ENCODE results near the gene MAP2K5.

The MAP2K5 gene

DNA sequence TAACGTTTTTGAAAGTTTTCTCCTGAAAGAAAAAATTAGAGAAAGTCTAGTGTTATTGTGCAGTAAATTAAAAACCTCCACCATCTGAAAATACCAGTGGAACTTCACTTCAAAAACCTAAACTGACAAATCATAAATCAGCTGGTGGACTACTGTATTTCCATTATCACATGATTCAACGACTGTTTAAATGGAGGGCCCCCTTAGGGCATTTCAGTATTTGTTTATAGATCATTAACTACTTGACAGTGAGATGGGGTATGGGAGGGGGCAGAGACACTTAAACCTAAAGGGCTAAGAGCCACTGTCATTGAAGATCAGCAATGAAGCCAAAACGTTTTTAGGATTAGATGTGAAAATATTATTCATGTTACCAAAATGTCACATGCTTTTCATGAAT, 30.4 kb upstream of the MAP2K5 start:
- in situ Hi-C loops (cut with MboI; ENCODE audit: low pct_unique_long_range_greater_than_20kb, low sequenced_read_pairs, unreplicated experiment) = no loop called here
- no peak for DNase-seq (ENCODE audit: low spot score)
- TF ChIP-seq, protein P1, sequence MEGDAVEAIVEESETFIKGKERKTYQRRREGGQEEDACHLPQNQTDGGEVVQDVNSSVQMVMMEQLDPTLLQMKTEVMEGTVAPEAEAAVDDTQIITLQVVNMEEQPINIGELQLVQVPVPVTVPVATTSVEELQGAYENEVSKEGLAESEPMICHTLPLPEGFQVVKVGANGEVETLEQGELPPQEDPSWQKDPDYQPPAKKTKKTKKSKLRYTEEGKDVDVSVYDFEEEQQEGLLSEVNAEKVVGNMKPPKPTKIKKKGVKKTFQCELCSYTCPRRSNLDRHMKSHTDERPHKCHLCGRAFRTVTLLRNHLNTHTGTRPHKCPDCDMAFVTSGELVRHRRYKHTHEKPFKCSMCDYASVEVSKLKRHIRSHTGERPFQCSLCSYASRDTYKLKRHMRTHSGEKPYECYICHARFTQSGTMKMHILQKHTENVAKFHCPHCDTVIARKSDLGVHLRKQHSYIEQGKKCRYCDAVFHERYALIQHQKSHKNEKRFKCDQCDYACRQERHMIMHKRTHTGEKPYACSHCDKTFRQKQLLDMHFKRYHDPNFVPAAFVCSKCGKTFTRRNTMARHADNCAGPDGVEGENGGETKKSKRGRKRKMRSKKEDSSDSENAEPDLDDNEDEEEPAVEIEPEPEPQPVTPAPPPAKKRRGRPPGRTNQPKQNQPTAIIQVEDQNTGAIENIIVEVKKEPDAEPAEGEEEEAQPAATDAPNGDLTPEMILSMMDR (IDR thresholded peaks at IDR 0.05; ENCODE audit: extremely low read depth, insufficient read depth, missing control alignments) = no peak

DNA sequence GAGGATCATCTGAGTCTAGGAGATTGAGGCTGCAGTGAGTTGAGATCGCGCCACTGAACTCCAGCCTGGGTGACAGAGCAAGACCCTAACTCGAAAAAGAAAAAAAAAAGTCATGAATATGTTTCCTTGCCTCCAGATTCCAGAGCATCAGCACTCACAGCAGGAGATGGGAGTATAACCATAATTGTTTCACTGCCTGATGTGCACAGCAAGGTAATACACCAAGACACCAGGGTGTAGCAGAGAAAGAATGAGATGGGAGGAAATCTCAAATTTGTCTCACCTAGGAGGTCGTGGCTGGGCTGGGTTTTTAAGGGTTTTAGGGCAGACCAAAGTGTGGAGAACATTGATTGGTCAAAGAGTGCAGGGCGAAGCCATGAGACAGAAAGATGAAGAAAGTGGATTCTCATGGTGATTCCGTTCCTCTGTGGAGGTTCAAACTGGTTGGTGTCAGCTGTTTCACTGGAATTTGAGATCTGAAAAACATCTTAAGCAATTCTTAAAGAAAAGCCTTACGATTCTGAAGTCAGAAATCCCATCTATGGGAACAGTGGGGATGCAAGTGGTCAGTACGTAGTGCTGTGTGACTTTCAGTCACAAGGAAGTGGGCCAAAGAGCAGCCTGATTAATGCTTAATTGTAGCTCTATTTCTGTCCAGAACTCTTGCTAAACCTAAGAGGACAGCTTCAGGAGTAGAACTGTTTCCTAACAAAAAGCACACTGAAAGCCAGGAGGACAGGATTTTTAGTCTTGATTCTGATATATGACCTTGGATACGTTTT, 29.4 kb upstream of the MAP2K5 start:
- TF ChIP-seq, protein P1 (IDR thresholded peaks at IDR 0.05; ENCODE audit: extremely low read depth, insufficient read depth, missing control alignments) = no peak
- in situ Hi-C loops (cut with MboI; ENCODE audit: low pct_unique_long_range_greater_than_20kb, low sequenced_read_pairs, unreplicated experiment) = no loop called here
- no peak for DNase-seq (ENCODE audit: low spot score)

DNA sequence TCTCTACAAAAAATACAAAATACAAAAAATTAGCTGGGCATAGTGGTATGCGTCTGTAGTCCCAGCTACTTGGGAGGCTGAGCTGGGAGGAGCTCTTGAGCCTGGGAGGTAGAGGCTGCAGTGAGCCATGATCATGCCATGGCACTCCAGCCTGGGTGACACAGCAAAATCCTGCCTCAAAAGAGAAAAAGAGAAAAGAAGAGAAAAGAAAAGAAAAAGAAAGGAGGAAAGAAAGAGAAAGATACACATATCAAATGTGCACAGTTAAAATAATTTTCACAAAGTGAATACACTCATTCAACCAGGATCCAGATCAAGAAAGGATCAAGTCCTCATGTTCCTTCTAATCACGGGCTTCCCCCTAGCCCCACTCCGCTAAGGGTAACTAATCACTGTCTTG, 27.4 kb upstream of the MAP2K5 start:
- in situ Hi-C loops (cut with MboI; ENCODE audit: low pct_unique_long_range_greater_than_20kb, low sequenced_read_pairs, unreplicated experiment) = no loop called here
- no peak for DNase-seq (ENCODE audit: low spot score)
- TF ChIP-seq, protein P1 (IDR thresholded peaks at IDR 0.05; ENCODE audit: extremely low read depth, insufficient read depth, missing control alignments) = no peak

DNA sequence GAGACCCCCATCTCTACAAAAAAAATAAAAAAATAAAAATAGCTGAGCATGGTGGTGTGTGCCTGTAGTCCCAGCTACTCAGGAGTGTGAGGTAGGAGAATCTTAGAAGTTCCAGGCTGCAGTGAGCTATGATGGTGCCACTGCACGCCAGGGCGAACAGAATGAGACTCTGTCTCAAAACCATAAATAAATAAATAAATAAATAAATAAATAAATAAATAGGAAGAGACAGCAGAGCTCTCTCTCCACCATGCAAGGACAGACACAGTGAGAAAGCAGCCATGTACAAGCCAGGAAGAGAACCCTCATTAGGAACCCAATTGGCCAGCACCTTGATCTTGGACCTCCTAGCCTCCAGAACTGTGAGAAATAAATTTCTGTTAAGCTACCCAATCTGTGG, 26.9 kb upstream of the MAP2K5 start:
- TF ChIP-seq, protein P1 (IDR thresholded peaks at IDR 0.05; ENCODE audit: extremely low read depth, insufficient read depth, missing control alignments) = no peak
- in situ Hi-C loops (cut with MboI; ENCODE audit: low pct_unique_long_range_greater_than_20kb, low sequenced_read_pairs, unreplicated experiment) = no loop called here
- no peak for DNase-seq (ENCODE audit: low spot score)

DNA sequence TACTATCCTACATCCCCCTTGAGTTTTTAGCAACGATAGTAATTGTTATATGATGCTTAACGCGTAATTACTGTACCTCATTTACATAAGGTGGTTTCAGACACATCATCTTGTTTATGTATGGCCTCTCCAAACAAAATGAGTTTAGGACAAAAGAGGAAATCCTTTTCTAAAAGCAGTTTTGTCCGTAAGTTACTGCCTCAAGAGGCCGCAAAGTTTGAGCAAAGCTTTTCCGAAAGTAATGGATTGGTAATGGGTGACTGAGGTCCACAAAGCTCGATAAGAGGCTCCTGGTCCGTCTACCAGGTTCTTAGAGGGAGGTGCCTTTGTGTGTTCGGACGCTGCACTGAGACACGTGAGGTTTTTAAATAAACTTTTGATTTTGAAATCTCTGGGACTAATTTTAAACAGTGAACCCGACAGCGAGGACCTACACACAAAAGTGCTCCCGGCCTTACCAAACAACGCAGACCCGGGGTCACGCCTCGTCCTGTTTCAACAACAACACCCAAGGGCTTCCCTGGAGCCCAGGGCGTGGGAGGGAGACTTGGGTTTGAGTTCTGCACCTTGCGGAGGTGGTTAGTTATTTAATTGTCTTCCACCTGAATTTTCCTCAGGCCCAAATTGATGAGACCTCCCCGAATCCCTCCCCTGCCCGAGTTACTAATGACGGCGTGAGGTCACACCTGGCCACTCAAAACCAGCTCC, 22.0 kb upstream of the MAP2K5 start:
- in situ Hi-C loops (cut with MboI; ENCODE audit: low pct_unique_long_range_greater_than_20kb, low sequenced_read_pairs, unreplicated experiment) = no loop called here
- peak; percentile 37 for DNase-seq (ENCODE audit: low spot score)
- TF ChIP-seq, protein P1 (IDR thresholded peaks at IDR 0.05; ENCODE audit: extremely low read depth, insufficient read depth, missing control alignments) = no peak

DNA sequence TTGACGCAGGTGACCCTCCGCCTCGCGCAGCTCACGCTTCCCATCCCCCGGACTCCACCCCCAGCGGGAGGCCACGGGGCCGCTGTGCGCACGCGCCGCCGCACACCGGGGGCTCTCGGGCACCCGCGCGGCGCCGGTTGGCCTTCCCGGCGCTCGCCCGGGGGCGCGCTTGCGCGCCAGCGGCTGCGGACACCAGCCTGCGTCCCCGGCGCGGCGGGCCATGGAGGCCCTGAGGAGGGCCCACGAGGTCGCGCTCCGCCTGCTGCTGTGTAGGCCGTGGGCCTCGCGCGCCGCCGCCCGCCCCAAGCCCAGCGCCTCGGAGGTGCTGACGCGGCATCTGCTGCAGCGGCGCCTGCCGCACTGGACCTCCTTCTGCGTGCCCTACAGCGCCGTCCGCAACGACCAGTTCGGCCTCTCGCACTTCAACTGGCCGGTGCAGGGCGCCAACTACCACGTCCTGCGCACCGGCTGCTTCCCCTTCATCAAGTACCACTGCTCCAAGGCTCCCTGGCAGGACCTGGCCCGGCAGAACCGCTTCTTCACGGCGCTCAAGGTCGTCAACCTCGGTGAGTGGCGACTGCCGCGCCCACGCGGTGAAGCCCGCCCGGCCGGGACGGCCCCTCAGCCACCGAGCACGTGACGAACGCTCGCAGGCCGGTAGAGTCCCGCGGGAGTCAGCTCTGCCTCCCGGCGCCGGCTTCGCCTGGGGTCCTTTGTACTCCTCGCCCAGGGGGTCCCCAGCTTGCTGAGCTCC, 21.3 kb upstream of the MAP2K5 start, which contains the start of gene C15orf61:
Gene C15orf61, plus strand, starts transcription at position 103 of the 754 bp plus-strand sequence. Its CDS starts 118 bp downstream, at position 221.
- DNase-seq (ENCODE audit: low spot score) = peak; percentile 93
- in situ Hi-C loops (cut with MboI; ENCODE audit: low pct_unique_long_range_greater_than_20kb, low sequenced_read_pairs, unreplicated experiment) = no loop called here
- TF ChIP-seq, protein P1 (IDR thresholded peaks at IDR 0.05; ENCODE audit: extremely low read depth, insufficient read depth, missing control alignments) = peak; percentile 29

Measured in GM13977 (cell line).